ENCODE results near the gene C1QTNF1.

Gene C1QTNF1

GRCh38 chr17:79042421-79043190 lies 18.6 kb downstream of the C1QTNF1 start:
- DNase-seq = peak; percentile 64

DNA sequence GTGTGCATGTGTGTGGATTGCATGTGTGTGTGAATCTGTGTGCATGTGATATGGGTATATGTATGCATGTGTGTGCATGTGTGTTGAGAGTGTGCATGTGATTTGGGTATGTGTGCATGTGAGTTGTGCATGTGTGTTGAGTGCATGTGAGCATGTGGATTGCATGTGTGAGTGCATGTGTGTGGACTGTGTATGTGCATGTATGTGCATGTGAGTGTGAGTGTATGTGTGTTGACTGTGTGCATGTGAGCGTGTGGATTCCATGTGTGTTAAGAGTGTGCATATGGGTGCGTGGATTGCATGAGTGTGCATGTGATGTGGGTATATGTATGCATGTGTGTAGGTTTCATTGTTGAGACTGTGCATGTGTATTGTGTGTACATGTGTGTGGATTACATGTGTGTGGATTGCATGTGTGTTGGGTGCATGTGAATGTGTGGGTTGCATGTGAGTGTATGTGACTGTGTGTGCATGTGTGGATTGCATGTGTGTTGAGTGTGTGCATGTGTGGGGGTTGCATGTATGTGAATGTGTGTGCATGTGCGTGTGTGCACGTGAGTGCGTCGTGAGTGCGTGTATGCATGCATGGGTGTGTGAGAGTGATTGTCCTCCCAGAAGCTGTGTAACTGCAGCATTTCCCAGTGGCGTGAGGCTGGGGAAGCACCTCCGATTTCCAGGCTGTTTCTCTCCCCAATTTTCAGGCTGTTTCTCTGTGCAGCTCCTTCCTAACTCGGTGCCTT lies 19.4 kb downstream of the C1QTNF1 start:
- DNase-seq = no peak

DNA sequence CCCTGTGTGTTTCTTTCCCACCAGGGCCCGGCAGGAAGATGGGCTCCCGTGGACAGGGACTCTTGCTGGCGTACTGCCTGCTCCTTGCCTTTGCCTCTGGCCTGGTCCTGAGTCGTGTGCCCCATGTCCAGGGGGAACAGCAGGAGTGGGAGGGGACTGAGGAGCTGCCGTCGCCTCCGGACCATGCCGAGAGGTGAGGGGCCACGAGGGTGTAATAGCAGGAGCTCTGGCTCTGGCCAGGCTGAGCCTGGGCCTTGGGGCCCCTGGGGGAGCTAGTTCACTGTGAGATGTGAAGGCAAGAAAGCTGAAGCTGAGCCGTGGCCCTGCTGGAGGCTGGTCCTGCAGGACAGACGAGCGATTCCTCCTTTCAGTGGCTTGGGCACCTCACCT lies 20.0 kb downstream of the C1QTNF1 start:
- no peak for DNase-seq

GRCh38 chr17:79044462-79044861 lies 20.5 kb downstream of the C1QTNF1 start:
- DNase-seq = no peak

DNA sequence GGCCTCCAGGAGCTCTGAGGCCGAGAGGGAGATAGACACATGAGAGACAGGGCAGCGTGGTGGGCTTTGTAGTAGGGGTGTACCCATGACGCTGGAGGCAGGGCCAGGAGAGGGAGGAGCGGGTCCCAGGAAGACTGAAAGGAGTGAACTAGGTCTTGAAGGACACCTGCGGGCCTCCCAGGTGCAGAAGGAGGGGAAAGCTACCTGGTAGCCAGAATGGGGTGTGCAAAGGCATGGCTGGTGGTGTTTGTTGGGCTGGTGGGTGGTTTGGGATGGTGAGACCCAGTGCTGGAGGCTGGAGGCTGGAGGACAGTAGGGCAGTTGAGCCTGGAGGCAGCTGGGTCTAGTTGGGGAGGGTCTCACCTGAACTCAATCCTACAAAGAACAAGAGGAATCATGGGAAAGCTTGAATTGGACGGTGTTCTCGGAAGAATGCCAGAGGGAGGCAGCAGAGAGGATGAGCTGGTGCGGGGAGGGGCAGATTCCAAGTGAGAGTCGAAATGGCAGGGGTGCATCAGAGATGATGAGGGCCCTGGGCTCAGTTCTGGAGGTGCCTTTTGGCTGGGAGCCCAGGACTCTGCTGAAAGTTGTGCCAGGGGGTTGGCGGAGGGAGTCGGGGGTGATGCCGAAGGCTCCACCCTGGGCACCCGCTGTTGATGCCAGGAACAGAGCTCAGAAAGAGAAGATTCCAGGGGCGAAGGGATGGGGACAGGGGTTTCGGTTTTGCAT lies 21.2 kb downstream of the C1QTNF1 start:
- DNase-seq = no peak

- peak; percentile 51 for DNase-seq
Observed at GRCh38 chr17:79045842-79046196, 21.9 kb downstream of the C1QTNF1 start.

GRCh38 chr17:79046197-79046915 lies 22.4 kb downstream of the C1QTNF1 start:
- no peak for DNase-seq

DNA sequence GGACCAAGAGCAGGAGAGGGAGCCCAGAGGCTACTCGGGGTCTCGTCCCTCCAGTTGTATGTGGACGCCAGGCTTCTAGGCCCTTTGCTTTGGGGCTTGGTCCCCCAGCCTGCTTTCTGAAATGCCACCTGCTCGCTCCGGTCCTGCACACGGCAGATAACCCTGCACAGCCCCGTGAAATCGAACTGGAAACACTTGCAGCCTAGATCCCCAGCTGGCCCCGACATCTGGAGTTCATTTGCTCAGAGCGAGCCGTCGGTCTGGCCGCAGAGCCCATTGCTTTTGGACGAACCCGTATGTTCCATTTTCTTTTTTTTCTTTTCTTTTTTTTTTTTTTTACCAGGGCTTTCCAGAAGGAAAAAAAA lies 22.9 kb downstream of the C1QTNF1 start:
- no peak for DNase-seq

DNA sequence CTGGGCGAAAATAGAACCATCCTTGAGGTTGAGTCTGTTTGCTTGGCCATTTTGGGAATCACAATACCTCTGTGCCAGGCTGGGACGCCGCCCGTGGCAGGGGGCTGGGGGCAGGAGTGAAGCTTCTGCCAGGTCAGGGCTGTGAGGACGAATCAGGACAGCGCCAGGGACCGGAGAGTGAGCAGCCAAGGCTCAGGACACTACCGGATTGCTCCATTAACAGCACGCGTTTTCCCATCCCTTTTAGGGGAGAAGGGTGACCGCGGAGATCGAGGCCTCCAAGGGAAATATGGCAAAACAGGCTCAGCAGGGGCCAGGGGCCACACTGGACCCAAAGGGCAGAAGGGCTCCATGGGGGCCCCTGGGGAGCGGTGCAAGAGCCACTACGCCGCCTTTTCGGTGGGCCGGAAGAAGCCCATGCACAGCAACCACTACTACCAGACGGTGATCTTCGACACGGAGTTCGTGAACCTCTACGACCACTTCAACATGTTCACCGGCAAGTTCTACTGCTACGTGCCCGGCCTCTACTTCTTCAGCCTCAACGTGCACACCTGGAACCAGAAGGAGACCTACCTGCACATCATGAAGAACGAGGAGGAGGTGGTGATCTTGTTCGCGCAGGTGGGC lies 23.4 kb downstream of the C1QTNF1 start:
- DNase-seq = no peak

- no peak for DNase-seq
Observed at GRCh38 chr17:79047923-79048825, 24.2 kb downstream of the C1QTNF1 start.

DNA sequence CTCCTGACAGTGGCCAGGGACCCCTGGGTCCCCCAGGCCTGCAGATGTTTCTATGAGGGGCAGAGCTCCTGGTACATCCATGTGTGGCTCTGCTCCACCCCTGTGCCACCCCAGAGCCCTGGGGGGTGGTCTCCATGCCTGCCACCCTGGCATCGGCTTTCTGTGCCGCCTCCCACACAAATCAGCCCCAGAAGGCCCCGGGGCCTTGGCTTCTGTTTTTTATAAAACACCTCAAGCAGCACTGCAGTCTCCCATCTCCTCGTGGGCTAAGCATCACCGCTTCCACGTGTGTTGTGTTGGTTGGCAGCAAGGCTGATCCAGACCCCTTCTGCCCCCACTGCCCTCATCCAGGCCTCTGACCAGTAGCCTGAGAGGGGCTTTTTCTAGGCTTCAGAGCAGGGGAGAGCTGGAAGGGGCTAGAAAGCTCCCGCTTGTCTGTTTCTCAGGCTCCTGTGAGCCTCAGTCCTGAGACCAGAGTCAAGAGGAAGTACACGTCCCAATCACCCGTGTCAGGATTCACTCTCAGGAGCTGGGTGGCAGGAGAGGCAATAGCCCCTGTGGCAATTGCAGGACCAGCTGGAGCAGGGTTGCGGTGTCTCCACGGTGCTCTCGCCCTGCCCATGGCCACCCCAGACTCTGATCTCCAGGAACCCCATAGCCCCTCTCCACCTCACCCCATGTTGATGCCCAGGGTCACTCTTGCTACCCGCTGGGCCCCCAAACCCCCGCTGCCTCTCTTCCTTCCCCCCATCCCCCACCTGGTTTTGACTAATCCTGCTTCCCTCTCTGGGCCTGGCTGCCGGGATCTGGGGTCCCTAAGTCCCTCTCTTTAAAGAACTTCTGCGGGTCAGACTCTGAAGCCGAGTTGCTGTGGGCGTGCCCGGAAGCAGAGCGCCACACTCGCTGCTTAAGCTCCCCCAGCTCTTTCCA lies 25.1 kb downstream of the C1QTNF1 start:
- no peak for DNase-seq

DNA sequence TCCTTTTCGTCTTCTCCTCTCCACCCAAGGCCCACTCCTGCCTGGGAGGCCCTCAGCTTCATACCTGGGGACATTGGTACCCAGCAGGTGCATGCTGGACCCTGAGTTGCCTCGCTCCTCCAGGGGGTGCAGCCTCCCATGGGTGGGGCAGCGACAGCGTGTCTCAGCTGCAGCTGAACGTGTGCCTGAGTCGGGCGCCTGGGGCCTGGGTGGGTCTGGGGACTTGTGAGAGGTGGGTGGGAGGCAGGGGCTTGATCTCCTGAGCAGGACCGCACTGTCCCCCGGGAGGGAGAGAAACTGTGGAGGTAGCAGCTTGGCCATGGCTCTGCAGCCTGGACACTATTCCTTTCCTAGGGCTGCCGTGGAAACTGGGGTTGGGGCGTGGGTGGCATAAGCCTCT lies 25.9 kb downstream of the C1QTNF1 start:
- DNase-seq = no peak

GRCh38 chr17:79050551-79050950 lies 26.6 kb downstream of the C1QTNF1 start:
- no peak for DNase-seq

DNA sequence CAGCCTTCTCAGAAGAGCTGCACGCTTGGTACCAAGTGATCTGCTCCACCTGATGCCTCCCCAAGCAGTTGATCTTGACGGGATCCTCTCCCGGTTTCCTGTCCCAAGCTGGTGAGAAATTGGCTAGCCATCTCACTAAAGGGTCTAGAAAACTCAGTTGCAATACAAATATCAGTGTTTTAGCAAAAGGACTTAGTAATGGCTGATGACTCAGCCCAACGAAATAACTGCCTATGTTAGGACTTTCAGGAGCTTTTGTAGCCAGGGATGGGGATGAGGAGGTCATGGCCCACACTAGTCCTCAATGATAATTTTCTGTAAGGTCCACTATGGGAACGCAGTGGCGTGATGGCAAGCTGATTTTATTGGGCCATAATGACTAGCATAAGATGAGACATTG lies 27.3 kb downstream of the C1QTNF1 start:
- peak; percentile 20 for DNase-seq

DNA sequence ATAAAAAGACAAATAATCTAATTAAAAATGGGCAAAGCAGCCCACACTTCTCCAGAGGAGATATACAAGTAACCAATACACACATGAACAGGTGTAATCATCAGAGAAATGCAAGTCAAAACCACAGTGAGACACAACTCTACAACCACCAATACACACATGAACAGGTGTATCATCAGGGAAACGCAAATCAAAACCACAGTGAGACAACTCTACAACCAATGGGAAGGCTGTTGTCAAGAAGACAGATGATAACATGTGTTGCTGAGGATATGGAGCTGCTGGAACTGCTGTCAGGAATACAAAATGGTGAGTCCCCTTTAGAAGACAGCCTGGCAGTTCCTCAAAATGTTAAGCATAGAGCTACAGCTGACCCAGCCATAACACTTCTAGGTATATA lies 28.2 kb downstream of the C1QTNF1 start:
- no peak for DNase-seq

- peak; percentile 70 for DNase-seq
Observed at GRCh38 chr17:79053251-79053925, 29.4 kb downstream of the C1QTNF1 start.

- no peak for DNase-seq
Observed at GRCh38 chr17:79054200-79054960, 30.4 kb downstream of the C1QTNF1 start.

DNA sequence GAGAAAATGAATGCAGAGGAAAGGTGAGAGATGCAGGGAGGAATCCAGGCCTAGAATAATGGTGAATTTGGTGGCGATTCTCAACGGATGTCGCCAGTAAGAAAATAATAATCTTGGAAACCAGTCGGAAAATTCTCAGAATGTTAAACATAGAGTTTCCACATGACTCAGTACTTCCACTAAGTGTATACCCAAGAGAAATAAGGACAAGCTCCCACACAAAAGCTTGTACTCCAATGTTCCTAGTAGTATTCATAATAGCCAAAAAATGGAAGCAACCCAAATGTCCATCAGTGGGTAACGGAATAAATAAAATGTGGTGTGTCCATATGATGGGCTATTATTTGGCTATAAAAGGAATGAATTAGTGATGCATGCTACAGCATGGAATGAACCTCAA lies 31.2 kb downstream of the C1QTNF1 start:
- no peak for DNase-seq

- no peak for DNase-seq
Observed at GRCh38 chr17:79057737-79058385, 33.9 kb downstream of the C1QTNF1 start.

All from HCEC 1CT (cell line).